22Rv1 (cell line): ENCODE results near the gene SULT1B1.

Experiments used
- CTCF ChIP-seq: fragments of 450-650 bp; IDR thresholded peaks from 2 replicates; pipeline ENCODE4 v1.5.1; 2017; ENCODE audit warnings: mild to moderate bottlenecking
- ZFX ChIP-seq: fragments of 450-650 bp; IDR thresholded peaks from 2 replicates; pipeline ENCODE4 v1.6.1; 2017; ENCODE audit warnings: antibody characterized with exemption, borderline replicate concordance

- TF ChIP-seq CTCF (no peak), ZFX (no peak)
Observed at GRCh38 chr4:69776696-69777095, 16.3 kb upstream of the SULT1B1 start.
